ENCODE measurements around the gene OVCA2. TPM values are rescaled to one million over a fixed set of nuclear protein-coding genes. Genes with fewer than 3 reads are reported as not detected.

OVCA2 gene
- total and polyA plus RNA-seq, 2 experiments from 2014 or later: 66.1 to 92.0 TPM

GRCh38 chr17:2055292-2056205, 13.7 kb downstream of the OVCA2 start:
- Histone ChIP-seq H2AFZ (no peak overlapping the region), H3K4me3 (peak overlapping the region; percentile 79), H3K36me3 (ENCODE audit: low read depth) (no peaks in the 10 kb centered on the region; the same call in 1 of the 2 replicates), H3F3A (ENCODE audit: insufficient read depth) (no peaks in the 10 kb centered on the region; the same call in 1 of the 2 replicates), H3K4me1 (ENCODE audit: insufficient read depth) (no peaks in the 10 kb centered on the region), H3K4me2 (ENCODE audit: unreplicated experiment) (peak overlapping the region; percentile 86), H3K27me3 (replicated peaks; ENCODE audit: insufficient read depth) (no peaks in the 10 kb centered on the region), H4K20me1 (ENCODE audit: insufficient read depth) (no peaks in the 10 kb centered on the region), H3K27ac (peak overlapping the region; percentile 81), H3K79me2 (ENCODE audit: insufficient read depth) (peaks cover 37% of the 10 kb centered on the region), H3K9ac (peak overlapping the region; percentile 91), H3K9me2 (ENCODE audit: insufficient read depth) (no peaks in the 10 kb centered on the region), H3K9me3 (ENCODE audit: low read depth) (no peaks in the 10 kb centered on the region)
- in situ Hi-C loops (cut with MboI): no loop called here
- DNase-seq: peak; percentile 71
- WGBS, 2 experiments (ENCODE audit: low coverage in 1 of 2, low lambda C conversion rate in 2 of 2, missing lambda C conversion rate in 2 of 2): 1% methylated on average over 31 to 79 of the region's 113 CpGs
- TF ChIP-seq EZH2phosphoT487 (IDR thresholded peaks at IDR 0.05; ENCODE audit: insufficient read depth, low read depth): no peak
- no peak for TF ChIP-seq EZH2 (IDR thresholded peaks at IDR 0.05; ENCODE audit: insufficient read depth, poor library complexity, severe bottlenecking)

GRCh38 chr17:2056206-2057174, 14.7 kb downstream of the OVCA2 start:
- Histone ChIP-seq H3K4me2 (ENCODE audit: unreplicated experiment) (peak overlapping the region; percentile 86), H3K4me3 (peak overlapping the region; percentile 79), H3K27me3 (replicated peaks; ENCODE audit: insufficient read depth) (no peaks in the 10 kb centered on the region), H3K4me1 (ENCODE audit: insufficient read depth) (no peaks in the 10 kb centered on the region), H3K9ac (peak overlapping the region; percentile 91), H3K9me3 (ENCODE audit: low read depth) (no peaks in the 10 kb centered on the region), H3K9me2 (ENCODE audit: insufficient read depth) (no peaks in the 10 kb centered on the region), H3F3A (ENCODE audit: insufficient read depth) (peaks cover 2% of the 10 kb centered on the region; the same call in 1 of the 2 replicates), H3K79me2 (ENCODE audit: insufficient read depth) (peaks cover 46% of the 10 kb centered on the region), H3K27ac (peak overlapping the region; percentile 81), H4K20me1 (ENCODE audit: insufficient read depth) (no peaks in the 10 kb centered on the region), H2AFZ (no peak overlapping the region), H3K36me3 (ENCODE audit: low read depth) (no peaks in the 10 kb centered on the region; the same call in 1 of the 2 replicates)
- 42 to 50% methylated on average over 75 to 84 of the region's 85 CpGs for WGBS, 2 experiments (ENCODE audit: low coverage in 1 of 2, low lambda C conversion rate in 2 of 2, missing lambda C conversion rate in 2 of 2)
- in situ Hi-C loops (cut with MboI): no loop called here
- DNase-seq: peak; percentile 71
- no peak for TF ChIP-seq EZH2 (IDR thresholded peaks at IDR 0.05; ENCODE audit: insufficient read depth, poor library complexity, severe bottlenecking)
- no peak for TF ChIP-seq EZH2phosphoT487 (IDR thresholded peaks at IDR 0.05; ENCODE audit: insufficient read depth, low read depth)

- H3K79me2 ChIP-seq (ENCODE audit: insufficient read depth): peaks cover 46% of the 10 kb centered on the region
- no peaks in the 10 kb centered on the region for H3K9me3 ChIP-seq (ENCODE audit: low read depth)
- TF ChIP-seq EZH2 (IDR thresholded peaks at IDR 0.05; ENCODE audit: insufficient read depth, poor library complexity, severe bottlenecking) (no peak), EZH2phosphoT487 (IDR thresholded peaks at IDR 0.05; ENCODE audit: insufficient read depth, low read depth) (no peak)
- H2AFZ ChIP-seq: no peak overlapping the region
- peaks cover 10% of the 10 kb centered on the region; the same call in 1 of the 2 replicates for H3F3A ChIP-seq (ENCODE audit: insufficient read depth)
- H3K27me3 ChIP-seq (replicated peaks; ENCODE audit: insufficient read depth): no peaks in the 10 kb centered on the region
- in situ Hi-C loops (cut with MboI): no loop called here
- no peaks in the 10 kb centered on the region for H4K20me1 ChIP-seq (ENCODE audit: insufficient read depth)
- peaks cover 7% of the 10 kb centered on the region for H3K4me1 ChIP-seq (ENCODE audit: insufficient read depth)
- H3K4me3 ChIP-seq: no peak overlapping the region
- H3K27ac ChIP-seq: no peak overlapping the region; the same call in 1 of the 2 replicates
- no peak for DNase-seq
- no peaks in the 10 kb centered on the region; the same call in 1 of the 2 replicates for H3K36me3 ChIP-seq (ENCODE audit: low read depth)
- H3K9ac ChIP-seq: no peak overlapping the region
- WGBS, 2 experiments (ENCODE audit: low coverage in 1 of 2, low lambda C conversion rate in 2 of 2, missing lambda C conversion rate in 2 of 2): 86 to 95% methylated on average over 38 to 79 of the region's 81 CpGs
- no peak overlapping the region for H3K4me2 ChIP-seq (ENCODE audit: unreplicated experiment)
- no peaks in the 10 kb centered on the region for H3K9me2 ChIP-seq (ENCODE audit: insufficient read depth)
Measured at GRCh38 chr17:2057175-2057759, 15.4 kb downstream of the OVCA2 start.

Data from GM23248 (cell line).